Activated T-helper 1 cell treated with anti-CD3 and anti-CD28 coated beads, Interleukin-12 subunit alpha, Interleukin-12 subunit beta, Interleukin-2, Interleukin-4 antibody, amounts not matched to agents 30 ng/mL and 10 ng/mL and 1 ng/mL, durations not matched to agents 14 hours and 24 hours and 36 hours (primary cell): ENCODE results near the gene WDR12. TPM values are rescaled to one million over a fixed set of nuclear protein-coding genes. Genes with fewer than 3 reads are reported as not detected.
"Not testable (repeated sequence)": the region's sequence is repeated elsewhere in the genome, so short reads cannot be mapped to it uniquely, and the experiment has no call there.

Experiments used
- DNase-seq: peaks from one replicate; pipeline ENCODE4 v3.0.0; 2021; ENCODE audit warnings: low spot score
- H3K27ac Mint-ChIP-seq: one replicate; pipeline ENCODE4 v1.8.0; 2021; ENCODE audit warnings: mild to moderate bottlenecking, mixed read lengths
- H3K27me3 Mint-ChIP-seq: one replicate; pipeline ENCODE4 v1.8.0; 2022; ENCODE audit warnings: mild to moderate bottlenecking, moderate library complexity, mixed read lengths; ENCODE audit not compliant: insufficient read depth
- H3K36me3 Mint-ChIP-seq: one replicate; pipeline ENCODE4 v1.8.0; 2021; ENCODE audit warnings: low read depth, mixed read lengths
- H3K4me1 Mint-ChIP-seq: one replicate; pipeline ENCODE4 v1.8.0; 2021; ENCODE audit warnings: low read depth, mixed read lengths
- H3K4me3 Mint-ChIP-seq: one replicate; pipeline ENCODE4 v1.8.0; 2021; ENCODE audit warnings: mild to moderate bottlenecking, moderate library complexity, mixed read lengths
- H3K9me3 Mint-ChIP-seq: one replicate; pipeline ENCODE4 v1.8.0; 2021; ENCODE audit warnings: mixed read lengths
- intact Hi-C: fragments of 100-400 bp; cut with micrococcal nuclease; formaldehyde crosslinking; loops from one replicate; pipeline ENCODE4 v1.15.1; 2024
- total RNA-seq: library from RNA; stranded (reverse); gene quantifications from 2 replicates; pipeline ENCODE4 v1.2.3, GENCODE V29; 2022

The WDR12 gene
- 149 and 165 TPM in 2 replicates for total RNA-seq

DNA sequence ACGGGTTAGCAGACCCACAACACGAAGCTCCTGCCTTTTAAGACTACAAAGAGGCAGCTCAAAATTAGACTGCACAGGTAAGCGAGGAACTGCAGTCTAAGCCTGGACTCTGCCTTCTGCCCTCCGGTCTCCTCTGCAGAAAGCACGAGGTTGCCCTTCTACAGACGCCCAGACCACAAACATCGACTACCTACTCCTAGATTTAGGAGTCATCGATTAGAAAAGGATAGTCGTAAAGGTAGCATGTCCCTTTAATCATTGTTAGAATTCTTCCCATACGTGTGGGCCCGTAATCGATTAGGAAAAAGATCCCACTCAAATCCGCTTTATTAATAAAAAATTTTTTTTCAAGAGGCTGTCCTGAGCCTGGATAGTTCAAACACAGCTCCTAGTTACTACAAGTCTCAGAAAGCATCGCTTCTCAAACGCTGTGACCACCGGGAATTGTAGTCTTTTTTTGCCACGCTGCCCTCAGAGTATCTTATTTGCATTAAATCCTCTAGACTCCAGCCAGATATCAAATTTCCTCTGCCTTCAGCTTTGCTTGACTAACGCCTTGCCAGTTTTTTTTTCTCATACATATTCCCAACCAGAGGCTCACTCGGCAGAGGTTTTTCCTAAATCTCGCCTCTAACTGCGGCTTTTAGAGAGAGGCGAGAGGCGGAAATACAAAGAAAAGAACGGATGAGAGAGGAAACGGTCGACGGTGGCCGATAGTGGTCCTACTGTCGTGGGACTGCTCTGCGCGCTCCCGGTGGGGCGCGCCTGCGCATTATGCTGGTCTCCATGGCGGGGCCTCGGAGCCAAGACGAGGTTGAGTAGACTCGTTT lies at the start of gene WDR12, which contains the start of gene CARF:
WDR12 (minus strand) TSS at position 162 of the 830 bp plus-strand sequence. CDS start 197 bp downstream, outside the sequence.
CARF (plus strand) TSS at position 764 of the 830 bp plus-strand sequence. CDS start 29,628 bp downstream, outside the sequence.
- H3K36me3 Mint-ChIP-seq, result peaks cover 8% of the 10 kb centered on the region

DNA sequence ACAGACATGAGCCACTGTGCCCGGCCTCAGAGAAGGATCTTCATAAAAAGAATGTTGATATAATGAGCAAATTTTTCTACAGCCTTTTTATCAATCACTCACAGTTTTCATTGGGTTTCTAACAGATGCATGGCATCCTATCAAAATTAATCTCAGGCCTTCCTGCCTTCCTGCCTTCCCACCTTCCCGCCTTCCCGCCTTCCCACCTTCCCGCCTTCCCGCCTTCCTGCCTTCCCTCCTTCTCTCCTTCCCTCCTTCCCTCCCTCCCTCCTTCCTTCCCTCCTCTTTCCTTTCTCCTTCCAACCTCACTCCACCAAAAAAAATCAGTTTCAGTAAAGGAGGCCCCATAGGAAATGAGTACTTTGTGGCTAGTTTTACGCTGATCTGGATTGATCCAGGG lies 49.1 kb upstream of the WDR12 start:
- H3K27me3 Mint-ChIP-seq, result no peaks in the 10 kb centered on the region
- no peak overlapping the region for H3K27ac Mint-ChIP-seq
- DNase-seq, result no peak
- no peaks in the 10 kb centered on the region for H3K36me3 Mint-ChIP-seq
- no peaks in the 10 kb centered on the region for H3K9me3 Mint-ChIP-seq
- intact Hi-C loops, result no loop called here
- peaks cover 7% of the 10 kb centered on the region for H3K4me1 Mint-ChIP-seq
- H3K4me3 Mint-ChIP-seq, result no peak overlapping the region

More for the DNA sequence above, at the start of gene WDR12, which contains the start of gene CARF:
- Mint-ChIP-seq H3K27me3 (no peaks in the 10 kb centered on the region), H3K4me3 (peak within 1 kb of the TSS; percentile 96), H3K9me3 (no peaks in the 10 kb centered on the region), H3K4me1 (peaks cover 31% of the 10 kb centered on the region), H3K27ac (peak within 1 kb of the TSS; percentile 98)
- DNase-seq, result peak; percentile 87
- intact Hi-C loops, result loop anchor here (1.0 to 10.0 kb wide), 10 partner anchors 41 to 1461 kb away; partner anchors contain the start of genes ABI2, ALS2, BMPR2 and CYP20A1

DNA sequence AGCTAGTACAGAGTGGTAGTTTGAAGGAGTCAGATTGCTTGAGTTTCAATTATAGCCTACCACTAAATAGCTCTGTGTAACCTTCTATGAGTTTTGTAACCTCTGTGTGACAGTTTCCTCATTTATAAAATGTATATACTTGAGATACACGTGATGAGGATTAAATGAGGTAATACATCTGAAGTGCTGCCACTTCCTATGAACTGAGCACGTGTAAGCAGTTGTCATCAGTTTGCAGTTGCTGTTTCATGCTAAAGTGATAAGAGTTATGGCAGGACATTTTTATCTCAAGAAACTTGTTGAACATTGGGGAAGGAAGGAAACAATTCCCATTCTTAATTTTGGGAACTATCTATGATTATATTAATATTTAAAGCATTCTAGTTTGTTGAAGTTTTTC lies 39.1 kb upstream of the WDR12 start:
- no peak overlapping the region for H3K4me3 Mint-ChIP-seq
- H3K36me3 Mint-ChIP-seq, result peaks cover 16% of the 10 kb centered on the region
- peaks cover 25% of the 10 kb centered on the region for H3K9me3 Mint-ChIP-seq
- no peak for DNase-seq
- intact Hi-C loops, result no loop called here
- H3K27ac Mint-ChIP-seq, result no peak overlapping the region
- H3K4me1 Mint-ChIP-seq, result no peaks in the 10 kb centered on the region
- H3K27me3 Mint-ChIP-seq, result no peaks in the 10 kb centered on the region

DNA sequence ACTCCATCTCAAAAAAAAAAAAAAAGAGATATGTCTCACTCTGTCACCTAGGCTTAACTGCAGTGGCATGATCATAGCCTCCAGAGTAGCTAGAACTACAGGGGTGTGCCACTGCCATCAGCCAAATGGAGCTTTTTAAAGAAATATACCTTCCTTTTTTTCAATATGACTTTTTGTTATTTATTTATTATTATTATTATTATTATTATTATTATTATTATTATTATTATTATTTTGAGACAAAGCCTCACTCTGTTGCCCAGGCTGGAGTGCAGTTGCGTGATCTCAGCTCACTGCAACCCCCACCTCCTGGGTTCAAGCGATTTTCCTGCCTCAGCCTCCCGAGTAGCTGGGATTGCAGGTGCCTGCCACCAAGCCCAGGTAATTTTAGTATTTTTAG lies 37.9 kb upstream of the WDR12 start:
- H3K27me3 Mint-ChIP-seq, H3K27ac Mint-ChIP-seq, H3K4me3 Mint-ChIP-seq, H3K4me1 Mint-ChIP-seq, DNase-seq, intact Hi-C loops: not testable (repeated sequence)
- H3K9me3 Mint-ChIP-seq, result peaks cover 34% of the 10 kb centered on the region
- H3K36me3 Mint-ChIP-seq, result peaks cover 19% of the 10 kb centered on the region

DNA sequence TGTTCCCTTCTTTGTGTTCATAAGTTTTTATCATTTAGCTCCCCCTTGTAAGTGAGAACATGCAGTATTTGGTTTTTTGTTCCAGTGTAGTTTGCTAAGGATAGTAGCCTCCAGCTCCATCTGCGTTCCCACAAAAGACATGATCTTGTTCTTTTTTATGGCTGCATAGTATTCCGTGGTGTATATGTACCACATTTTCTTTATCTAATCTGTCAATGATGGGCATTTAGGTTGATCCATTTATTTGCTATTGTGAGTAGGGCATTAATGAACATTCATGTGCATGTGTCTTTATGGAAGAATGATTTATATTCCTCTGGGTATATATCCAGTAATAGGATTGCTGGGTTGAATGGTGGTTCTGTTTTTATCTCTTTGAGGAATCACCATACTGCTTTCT lies 34.0 kb upstream of the WDR12 start:
- no peak overlapping the region for H3K27ac Mint-ChIP-seq
- DNase-seq, result no peak
- no peaks in the 10 kb centered on the region for H3K27me3 Mint-ChIP-seq
- H3K36me3 Mint-ChIP-seq, result peaks cover 18% of the 10 kb centered on the region
- H3K4me3 Mint-ChIP-seq, result no peak overlapping the region
- H3K4me1 Mint-ChIP-seq, result no peaks in the 10 kb centered on the region
- intact Hi-C loops, result no loop called here
- H3K9me3 Mint-ChIP-seq, result peaks cover 34% of the 10 kb centered on the region

- peaks cover 34% of the 10 kb centered on the region for H3K9me3 Mint-ChIP-seq
- no peak for DNase-seq
- H3K4me1 Mint-ChIP-seq, result no peaks in the 10 kb centered on the region
- no peak overlapping the region for H3K27ac Mint-ChIP-seq
- intact Hi-C loops, result no loop called here
- H3K36me3 Mint-ChIP-seq, result peaks cover 19% of the 10 kb centered on the region
- H3K27me3 Mint-ChIP-seq, result no peaks in the 10 kb centered on the region
- H3K4me3 Mint-ChIP-seq, result no peak overlapping the region
Measured at GRCh38 chr2:202944816-202945215, 33.3 kb upstream of the WDR12 start.

GRCh38 chr2:202944408-202944807 lies 32.9 kb upstream of the WDR12 start:
- H3K4me1 Mint-ChIP-seq, result no peaks in the 10 kb centered on the region
- no peaks in the 10 kb centered on the region for H3K27me3 Mint-ChIP-seq
- no peak overlapping the region for H3K27ac Mint-ChIP-seq
- H3K36me3 Mint-ChIP-seq, result peaks cover 19% of the 10 kb centered on the region
- intact Hi-C loops, result no loop called here
- no peak overlapping the region for H3K4me3 Mint-ChIP-seq
- DNase-seq, result no peak
- H3K9me3 Mint-ChIP-seq, result peaks cover 34% of the 10 kb centered on the region

DNA sequence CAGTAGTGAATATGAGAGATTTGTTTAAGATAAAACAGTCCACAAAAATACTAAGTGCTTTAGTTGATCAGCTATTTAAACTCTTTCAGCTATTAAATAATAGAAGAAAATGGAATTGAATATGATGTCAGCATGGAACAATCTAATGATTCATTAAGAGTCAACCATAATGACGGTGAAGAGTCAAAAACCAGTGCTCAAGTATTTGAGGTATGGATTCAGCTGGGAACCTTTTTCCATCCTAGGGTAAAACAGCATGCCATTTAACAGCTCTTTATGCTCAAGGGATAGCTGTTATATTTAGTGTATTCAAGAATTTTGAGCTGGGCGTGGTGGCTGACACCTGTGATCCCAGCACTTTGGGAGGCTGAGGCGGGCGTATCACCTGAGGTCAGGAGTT lies 30.3 kb upstream of the WDR12 start:
- H3K27ac Mint-ChIP-seq, result no peak overlapping the region
- H3K27me3 Mint-ChIP-seq, result no peaks in the 10 kb centered on the region
- intact Hi-C loops, result no loop called here
- no peaks in the 10 kb centered on the region for H3K4me1 Mint-ChIP-seq
- H3K9me3 Mint-ChIP-seq, result peaks cover 18% of the 10 kb centered on the region
- no peak overlapping the region for H3K4me3 Mint-ChIP-seq
- peaks cover 15% of the 10 kb centered on the region for H3K36me3 Mint-ChIP-seq
- DNase-seq, result no peak

DNA sequence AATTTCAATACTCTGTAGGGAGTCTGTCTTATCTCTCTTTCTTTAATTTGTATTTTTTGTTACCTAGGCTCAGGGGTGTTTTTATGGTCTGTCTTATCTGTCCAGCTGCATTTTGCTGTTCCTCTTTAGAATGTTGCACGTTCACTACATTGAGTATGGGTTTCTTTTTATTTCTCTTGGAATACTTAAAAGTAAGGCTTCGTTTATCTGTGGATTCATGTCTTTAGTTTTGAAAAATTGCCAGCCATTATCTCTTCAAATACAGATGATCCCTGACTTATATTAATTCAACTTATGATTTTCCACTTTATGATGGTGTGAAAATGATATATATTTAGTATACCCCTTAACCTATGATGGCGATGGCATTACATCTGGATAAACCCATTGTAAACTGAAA lies 27.5 kb upstream of the WDR12 start:
- Mint-ChIP-seq H3K27ac (no peak overlapping the region), H3K36me3 (peaks cover 4% of the 10 kb centered on the region), H3K4me1 (no peaks in the 10 kb centered on the region), H3K9me3 (no peaks in the 10 kb centered on the region), H3K4me3 (no peak overlapping the region), H3K27me3 (no peaks in the 10 kb centered on the region)
- DNase-seq, result no peak
- intact Hi-C loops, result no loop called here

DNA sequence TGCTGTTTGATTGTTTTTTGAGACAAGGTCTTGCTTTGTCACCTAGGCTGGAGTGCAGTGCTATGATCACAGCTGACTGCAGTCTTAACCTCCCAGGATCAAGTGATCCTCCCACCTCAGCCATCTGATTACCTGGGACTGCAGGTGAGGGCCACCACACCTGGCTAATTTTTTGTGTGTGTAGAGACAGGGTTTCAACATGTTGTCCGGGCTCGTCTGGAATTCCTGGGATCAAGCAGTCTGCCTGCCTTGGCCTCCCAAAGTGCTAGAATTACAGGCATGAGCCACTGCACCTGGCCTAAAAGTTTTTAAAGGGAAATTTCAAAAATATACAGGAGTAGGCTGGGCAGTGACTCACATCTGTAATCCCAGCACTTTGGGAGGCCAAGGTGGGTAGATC lies 23.0 kb upstream of the WDR12 start:
- no peak overlapping the region for H3K27ac Mint-ChIP-seq
- H3K27me3 Mint-ChIP-seq, result no peaks in the 10 kb centered on the region
- peaks cover 5% of the 10 kb centered on the region for H3K36me3 Mint-ChIP-seq
- no peaks in the 10 kb centered on the region for H3K9me3 Mint-ChIP-seq
- H3K4me3 Mint-ChIP-seq, result no peak overlapping the region
- DNase-seq, result no peak
- H3K4me1 Mint-ChIP-seq, result no peaks in the 10 kb centered on the region
- intact Hi-C loops, result no loop called here

DNA sequence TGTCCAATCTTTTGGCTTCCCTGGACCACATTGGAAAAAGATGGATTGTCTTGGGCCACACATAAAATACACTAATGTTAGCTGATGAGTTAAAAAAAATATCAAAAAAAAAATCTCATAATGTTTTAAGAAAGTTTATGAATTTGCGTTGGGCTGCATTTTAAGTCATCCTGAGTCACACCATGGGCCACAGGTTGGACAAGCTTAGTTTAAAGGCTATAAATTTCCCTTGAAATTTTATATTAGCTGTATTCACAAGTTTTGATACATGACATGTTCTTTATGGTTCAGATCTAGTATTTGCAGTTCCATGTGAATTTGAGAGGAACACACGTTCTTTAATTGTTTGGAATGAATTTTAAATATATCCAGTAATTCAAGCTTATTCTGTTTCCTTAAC lies 22.5 kb upstream of the WDR12 start:
- Mint-ChIP-seq H3K27ac (no peak overlapping the region), H3K4me1 (no peaks in the 10 kb centered on the region), H3K36me3 (peaks cover 6% of the 10 kb centered on the region), H3K9me3 (no peaks in the 10 kb centered on the region), H3K27me3 (no peaks in the 10 kb centered on the region), H3K4me3 (no peak overlapping the region)
- intact Hi-C loops, result no loop called here
- DNase-seq, result no peak

DNA sequence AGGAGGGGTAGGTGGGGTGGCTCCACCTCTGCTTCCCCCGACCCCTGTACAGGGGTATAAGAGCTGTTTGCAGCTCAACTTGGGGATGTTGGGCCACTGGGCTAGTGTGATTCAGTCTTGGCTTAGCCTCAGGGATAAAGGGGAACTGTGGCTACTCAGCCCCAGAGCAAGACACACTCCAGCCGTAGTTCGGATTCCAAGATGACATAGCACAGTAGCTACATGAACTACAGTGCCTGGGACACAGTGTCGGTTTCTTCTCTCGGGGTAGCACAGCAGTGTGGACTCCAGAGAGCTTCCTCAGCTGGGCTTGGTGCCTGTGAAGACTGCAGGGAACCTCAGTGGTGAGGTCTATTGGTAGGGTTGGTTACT lies 21.7 kb upstream of the WDR12 start:
- H3K36me3 Mint-ChIP-seq, result peaks cover 3% of the 10 kb centered on the region
- no peaks in the 10 kb centered on the region for H3K9me3 Mint-ChIP-seq
- H3K4me3 Mint-ChIP-seq, result no peak overlapping the region
- no peak overlapping the region for H3K27ac Mint-ChIP-seq
- no peaks in the 10 kb centered on the region for H3K27me3 Mint-ChIP-seq
- DNase-seq, result no peak
- intact Hi-C loops, result no loop called here
- H3K4me1 Mint-ChIP-seq, result no peaks in the 10 kb centered on the region

DNA sequence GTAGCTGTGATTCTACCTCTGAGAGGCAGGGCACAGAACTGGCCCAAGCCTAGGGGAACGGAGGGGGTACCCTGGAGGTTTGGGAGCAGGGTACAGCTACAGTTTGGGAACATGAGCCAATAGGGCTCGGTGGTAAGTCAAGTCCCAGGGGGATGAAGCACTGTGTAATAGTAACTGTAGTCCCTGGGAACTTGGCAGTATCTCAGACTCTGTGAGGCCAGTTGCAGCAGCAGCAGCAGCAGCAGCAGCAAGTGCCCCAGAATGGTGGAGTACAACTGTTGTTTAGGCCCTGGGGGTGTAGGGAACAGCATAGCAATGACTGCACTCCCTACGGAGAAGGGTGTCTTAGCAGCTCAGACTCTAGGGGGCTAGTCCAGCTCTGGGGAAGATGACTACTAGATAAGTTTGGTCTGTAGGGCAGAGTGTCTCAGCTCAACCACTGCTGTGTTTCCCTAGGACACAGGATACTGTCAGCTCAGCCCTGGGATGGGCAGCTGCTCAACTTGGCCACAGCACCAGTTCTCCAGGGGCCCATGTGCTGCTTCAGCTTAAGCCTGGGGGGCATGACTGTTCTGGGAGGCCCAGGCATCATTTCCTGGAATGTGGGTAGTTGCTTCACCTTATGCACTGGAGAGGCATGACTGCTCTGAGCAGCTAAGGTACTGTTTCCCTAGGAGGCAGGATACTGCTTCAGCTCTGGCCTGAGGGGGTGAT lies 21.1 kb upstream of the WDR12 start:
- Mint-ChIP-seq H3K36me3 (peaks cover 6% of the 10 kb centered on the region), H3K4me3 (no peak overlapping the region), H3K9me3 (no peaks in the 10 kb centered on the region), H3K4me1 (no peaks in the 10 kb centered on the region), H3K27me3 (no peaks in the 10 kb centered on the region), H3K27ac (no peak overlapping the region)
- DNase-seq, result no peak
- intact Hi-C loops, result no loop called here
